GM18498 (cell line): Measurements from ENCODE around the gene GRK6.

Source experiments
- ATAC-seq: cut with Tn5 transposase; IDR thresholded peaks from one replicate; pipeline ENCODE4 v1.9.1; 2021; ENCODE audit warnings: mild to moderate bottlenecking, moderate library complexity; ENCODE audit not compliant: unreplicated experiment

GRK6 gene

GRCh38 chr5:177426566-177427210, at the start of gene GRK6:
Gene GRK6, plus strand, starts transcription at chr5:177426676. Its CDS starts 170 bp downstream, at chr5:177426846.
- peak; percentile 62 for ATAC-seq

GRCh38 chr5:177377851-177378776, 48.4 kb upstream of the GRK6 start:
- ATAC-seq: no peak

- peak; percentile 48 for ATAC-seq
Observed at GRCh38 chr5:177378884-177379883, 47.3 kb upstream of the GRK6 start.

GRCh38 chr5:177380805-177381126, 45.7 kb upstream of the GRK6 start:
- no peak for ATAC-seq

- no peak for ATAC-seq
Observed at GRCh38 chr5:177382423-177383029, 44.0 kb upstream of the GRK6 start.

GRCh38 chr5:177383181-177383580, 43.3 kb upstream of the GRK6 start:
- no peak for ATAC-seq

- ATAC-seq: no peak
Observed at GRCh38 chr5:177384134-177384533, 42.3 kb upstream of the GRK6 start, which contains the start of gene SLC34A1. Gene SLC34A1, plus strand, starts transcription at chr5:177384434. Its CDS starts 1,308 bp downstream, at chr5:177385742.

- ATAC-seq: no peak
Observed at GRCh38 chr5:177385720-177386119, 40.8 kb upstream of the GRK6 start.

- ATAC-seq: no peak
Observed at GRCh38 chr5:177386542-177386941, 39.9 kb upstream of the GRK6 start.

GRCh38 chr5:177387405-177387804, 39.1 kb upstream of the GRK6 start:
- ATAC-seq: no peak

- no peak for ATAC-seq
Observed at GRCh38 chr5:177388521-177389052, 37.9 kb upstream of the GRK6 start.

- ATAC-seq: no peak
Observed at GRCh38 chr5:177389241-177390169, 37.0 kb upstream of the GRK6 start.

GRCh38 chr5:177390363-177391300, 35.8 kb upstream of the GRK6 start:
- peak; percentile 75 for ATAC-seq

- no peak for ATAC-seq
Observed at GRCh38 chr5:177392765-177393164, 33.7 kb upstream of the GRK6 start.

GRCh38 chr5:177393206-177393765, 33.2 kb upstream of the GRK6 start:
- no peak for ATAC-seq

GRCh38 chr5:177393990-177394389, 32.5 kb upstream of the GRK6 start:
- no peak for ATAC-seq

GRCh38 chr5:177396078-177396477, 30.4 kb upstream of the GRK6 start:
- no peak for ATAC-seq

GRCh38 chr5:177396807-177397206, 29.7 kb upstream of the GRK6 start:
- ATAC-seq: no peak
